GM10266 (cell line): ENCODE results near the gene NT5M.

Experiments
- DNase-seq: peaks from one replicate; pipeline ENCODE4 v3.0.0; 2012; ENCODE audit errors: extremely low spot score
- CTCF ChIP-seq: IDR thresholded peaks from 2 replicates; pipeline ENCODE4 v1.5.1; 2012; ENCODE audit warnings: mild to moderate bottlenecking, low read depth; ENCODE audit not compliant: control insufficient read depth, insufficient read depth; ENCODE audit errors: missing control alignments

NT5M gene

GRCh38 chr17:17372856-17373520 is 69.8 kb downstream of the NT5M start:
- DNase-seq = no peak
- TF ChIP-seq CTCF = no peak

GRCh38 chr17:17375841-17376240 is 72.7 kb downstream of the NT5M start:
- no peak for TF ChIP-seq CTCF
- no peak for DNase-seq

- DNase-seq = no peak
- no peak for TF ChIP-seq CTCF
Measured at GRCh38 chr17:17376362-17376761, 73.2 kb downstream of the NT5M start.

- DNase-seq = no peak
- no peak for TF ChIP-seq CTCF
Measured at GRCh38 chr17:17377071-17377967, 74.1 kb downstream of the NT5M start.

- no peak for DNase-seq
- TF ChIP-seq CTCF = no peak
Measured at GRCh38 chr17:17379197-17379991, 76.2 kb downstream of the NT5M start.

GRCh38 chr17:17380145-17380925 is 77.2 kb downstream of the NT5M start:
- DNase-seq = no peak
- TF ChIP-seq CTCF = no peak
